Ovary (tissue), 9 donors: ENCODE data around the gene DAW1. TPM values are rescaled to one million over a fixed set of nuclear protein-coding genes. Genes with fewer than 3 reads are reported as not detected.

ENCODE experiments used
- DNase-seq, 5 donors: peaks; one replicate each; pipeline ENCODE4 v3.0.0-alpha.2; 2019 to 2020
- H3K27ac ChIP-seq, 2 donors: fragments of 200-600 bp; one replicate each; pipeline versions ENCODE4 v1.5.1 to v1.8.0; 2019 to 2022
- H3K27me3 ChIP-seq: fragments of 200-600 bp; one replicate; pipeline ENCODE4 v1.8.0; 2022
- H3K36me3 ChIP-seq: fragments of 200-600 bp; sonication (generic); one replicate; pipeline ENCODE4 v1.5.1; 2019
- H3K4me1 ChIP-seq: one replicate; pipeline ENCODE4 v1.8.1; 2013; ENCODE audit warnings: mild to moderate bottlenecking, moderate library complexity; ENCODE audit not compliant: insufficient read depth
- H3K4me3 ChIP-seq: fragments of 200-600 bp; sonication (generic); one replicate; pipeline ENCODE4 v1.5.1; 2017
- H3K9me3 ChIP-seq, 2 donors: fragments of 200-600 bp in 1 of 2; sonication (generic) in 1 of 2; one replicate each; pipeline versions ENCODE4 v1.5.1 to v1.8.1; 2013 to 2019; ENCODE audit warnings: mild to moderate bottlenecking in 1 of 2, moderate library complexity in 1 of 2
- CTCF ChIP-seq, 3 donors: fragments of 450-650 bp in 2 of 3; fragments of 200-600 bp in 1 of 3; IDR thresholded peaks; one replicate each; pipeline versions ENCODE4 v1.5.1 to v1.8.0; 2016 to 2022; ENCODE audit warnings: antibody characterized with exemption in 3 of 3, mild to moderate bottlenecking in 1 of 3
- EP300 ChIP-seq: sonication (generic); formaldehyde crosslinking; IDR thresholded peaks from one replicate; pipeline ENCODE4 v1.6.1; 2017; ENCODE audit warnings: antibody characterized with exemption
- POLR2A ChIP-seq: fragments of 450-650 bp; IDR thresholded peaks from one replicate; pipeline ENCODE4 v1.6.1; 2017; ENCODE audit warnings: antibody characterized with exemption, mild to moderate bottlenecking, moderate library complexity
- WGBS, 3 donors: extraction: QIAGEN DNeasy Blood & Tissue Kit in 1 of 3; methylation state at CpG; one replicate each; pipeline versions ENCODE4 v1.1.5 to v1.1.7; 2013 to 2017; 5-methylcytosine and 5-hydroxymethylcytosine counted together
- intact Hi-C, 4 donors: fragments of 100-400 bp; cut with DNase I; formaldehyde crosslinking; loops; one replicate each; pipeline versions ENCODE4 v1.11.0 to v1.15.1; 2022 to 2023
- polyA plus RNA-seq, 2 donors: library from polyadenylated mRNA; stranded (reverse); fragments of 200-250 nt in 1 of 2; fragments of 350-450 nt in 1 of 2; fragmentation: Illumina TruSeq in 1 of 2; extraction: RNeasy Lipid Tissue Mini Kit (QIAGEN cat#74804) in 1 of 2; gene quantifications; one replicate each; pipeline ENCODE4 v1.2.3, GENCODE V29; 2013 to 2014
- total RNA-seq, 7 donors: library from RNA; depleted of rRNA in 2 of 7; stranded (reverse); fragments of >200 nt in 2 of 7; fragmentation: NEBNext Ultra II Directional in 3 of 7; extraction: Animal tissue kit (Norgen Biotek cat#: 25700) in 3 of 7; gene quantifications; one replicate each; pipeline versions ENCODE4 v1.1.0 to v1.2.4, GENCODE V29; 2016 to 2023
- donor health status: DM: no; HTN: no; CAD: no; lungs with moderate emphysema.
- donor health status: DM: no; HTN: no; CAD: no.
- donor health status: Bipolar disorder and iron deficiency.
- donor health status: DM: yes; HTN: yes; CAD: no.
- donor health status: DM: no; HTN: no; CAD: no.
- donor health status: DM: yes; HTN: yes; CAD: no.

Gene DAW1
- total and polyA plus RNA-seq, 9 donors, result 0.11 to 4.6 (median 0.62) TPM; not detected in 2

GRCh38 chr2:227848586-227848985 lies 22.8 kb upstream of the DAW1 start:
- intact Hi-C loops, result no loop called here
- no peak for DNase-seq
- Histone ChIP-seq H3K4me1 (no peaks in the 10 kb centered on the region), H3K36me3 (no peaks in the 10 kb centered on the region), H3K9me3 (no peaks in the 10 kb centered on the region), H3K27me3 (no peaks in the 10 kb centered on the region), H3K27ac (no peak overlapping the region), H3K4me3 (no peak overlapping the region)
- TF ChIP-seq POLR2A, result no peak
- TF ChIP-seq EP300, result no peak
- no peak for TF ChIP-seq CTCF (IDR thresholded peaks at IDR 0.05)
- WGBS, 3 donors, result 74 to 82% (median 82%) methylated on average over 4 of the region's 4 CpGs

- Histone ChIP-seq H3K27me3 (no peaks in the 10 kb centered on the region), H3K27ac (no peak overlapping the region), H3K36me3 (no peaks in the 10 kb centered on the region), H3K9me3 (no peaks in the 10 kb centered on the region), H3K4me1 (no peaks in the 10 kb centered on the region), H3K4me3 (no peak overlapping the region)
- intact Hi-C loops, result no loop called here
- DNase-seq, result no peak
- 32 to 73% (median 70%) methylated on average over 1 of the region's 1 CpG for WGBS, 3 donors
- TF ChIP-seq POLR2A (no peak), EP300 (no peak), CTCF (IDR thresholded peaks at IDR 0.05) (no peak)
Measured at GRCh38 chr2:227849906-227850305, 21.5 kb upstream of the DAW1 start.

- WGBS, 3 donors, result 40 to 51% (median 48%) methylated on average over 4 of the region's 4 CpGs
- no peak for TF ChIP-seq EP300
- no peak for TF ChIP-seq CTCF (IDR thresholded peaks at IDR 0.05)
- TF ChIP-seq POLR2A, result no peak
- no peak overlapping the region for H3K4me3 ChIP-seq
- no peak for DNase-seq
- no peak overlapping the region for H3K27ac ChIP-seq
- no peaks in the 10 kb centered on the region for H3K36me3 ChIP-seq
- no peaks in the 10 kb centered on the region for H3K27me3 ChIP-seq
- no peaks in the 10 kb centered on the region for H3K4me1 ChIP-seq
- intact Hi-C loops, result no loop called here
- H3K9me3 ChIP-seq, result no peaks in the 10 kb centered on the region
Measured at GRCh38 chr2:227853204-227853629, 18.2 kb upstream of the DAW1 start.

GRCh38 chr2:227853765-227854271 lies 17.6 kb upstream of the DAW1 start:
- H3K4me1 ChIP-seq, result no peaks in the 10 kb centered on the region
- 70 to 75% (median 73%) methylated on average over 6 of the region's 6 CpGs for WGBS, 3 donors
- TF ChIP-seq CTCF (IDR thresholded peaks at IDR 0.05), result no peak
- no peak for TF ChIP-seq EP300
- TF ChIP-seq POLR2A, result no peak
- H3K4me3 ChIP-seq, result no peak overlapping the region
- intact Hi-C loops, result no loop called here
- no peak for DNase-seq
- no peak overlapping the region for H3K27ac ChIP-seq
- H3K9me3 ChIP-seq, result no peaks in the 10 kb centered on the region
- no peaks in the 10 kb centered on the region for H3K36me3 ChIP-seq
- H3K27me3 ChIP-seq, result no peaks in the 10 kb centered on the region
